GM23338 (cell line): ENCODE results near the gene ZNF493. TPM values are rescaled to one million over a fixed set of nuclear protein-coding genes. Genes with fewer than 3 reads are reported as not detected.

Experiments used
- ATAC-seq: fragments of 200-7000 bp; cut with Tn5 transposase; 3 replicates; pipeline ENCODE4 v1.9.1; 2020
- DNase-seq: peaks from one replicate; pipeline ENCODE4 v3.0.0-alpha.2; 2015; ENCODE audit warnings: low spot score
- H2AFZ ChIP-seq: fragments of 200-600 bp; sonication (generic); 2 replicates; pipeline ENCODE4 v1.8.0; 2016; ENCODE audit warnings: antibody characterized with exemption, mild to moderate bottlenecking, moderate library complexity
- H3F3A ChIP-seq: fragments of 200-600 bp; sonication (generic); replicated peaks from 2 replicates; pipeline ENCODE4 v1.8.0; 2017; ENCODE audit warnings: antibody characterized with exemption, mixed run types, low read depth
- H3K27ac ChIP-seq: fragments of 200-600 bp; sonication (generic); 2 replicates; pipeline ENCODE4 v1.6.1; 2016; ENCODE audit warnings: low read depth
- H3K27me3 ChIP-seq: fragments of 200-600 bp; sonication (generic); 2 replicates; pipeline ENCODE4 v1.8.0; 2016; ENCODE audit warnings: mild to moderate bottlenecking, mixed run types, moderate library complexity; ENCODE audit not compliant: insufficient read depth
- H3K36me3 ChIP-seq: fragments of 200-600 bp; sonication (generic); 2 replicates; pipeline ENCODE4 v1.8.0; 2016; ENCODE audit warnings: mild to moderate bottlenecking; ENCODE audit not compliant: insufficient read depth
- H3K4me1 ChIP-seq: fragments of 200-600 bp; sonication (generic); 2 replicates; pipeline ENCODE4 v1.8.0; 2016; ENCODE audit warnings: mild to moderate bottlenecking, moderate library complexity; ENCODE audit not compliant: insufficient read depth
- H3K4me2 ChIP-seq: fragments of 200-600 bp; sonication (generic); 2 replicates; pipeline ENCODE4 v1.7.1; 2017; ENCODE audit warnings: mixed run types
- H3K4me3 ChIP-seq: fragments of 200-600 bp; sonication (generic); 2 replicates; pipeline ENCODE4 v1.6.1; 2016; ENCODE audit warnings: mixed run types
- H3K79me2 ChIP-seq: fragments of 200-600 bp; sonication (generic); replicated peaks from 2 replicates; pipeline ENCODE4 v1.8.0; 2017; ENCODE audit warnings: mild to moderate bottlenecking; ENCODE audit not compliant: insufficient read depth
- H3K9me2 ChIP-seq: fragments of 200-600 bp; sonication (generic); 2 replicates; pipeline ENCODE4 v1.8.0; 2017; ENCODE audit not compliant: insufficient read depth
- H4K20me1 ChIP-seq: fragments of 200-600 bp; sonication (generic); replicated peaks from 2 replicates; pipeline ENCODE4 v1.8.0; 2017; ENCODE audit warnings: mild to moderate bottlenecking; ENCODE audit not compliant: insufficient read depth
- H3K27ac Mint-ChIP-seq: 2 replicates; pipeline ENCODE4 v1.8.0; 2020; ENCODE audit warnings: inconsistent platforms, mild to moderate bottlenecking, moderate library complexity, mixed read lengths
- H3K27me3 Mint-ChIP-seq: 3 replicates; pipeline ENCODE4 v1.8.0; 2022; ENCODE audit warnings: low read depth, mild to moderate bottlenecking, moderate library complexity, mixed read lengths, inconsistent platforms; ENCODE audit not compliant: insufficient read depth, poor library complexity
- H3K36me3 Mint-ChIP-seq: 3 replicates; pipeline ENCODE4 v1.8.0; 2021; ENCODE audit warnings: low read depth, mild to moderate bottlenecking, inconsistent platforms, moderate library complexity, mixed read lengths
- H3K4me1 Mint-ChIP-seq: 3 replicates; pipeline ENCODE4 v1.8.0; 2020; ENCODE audit warnings: mild to moderate bottlenecking, inconsistent platforms, mixed read lengths
- H3K4me3 Mint-ChIP-seq: 3 replicates; pipeline ENCODE4 v1.8.0; 2021; ENCODE audit warnings: moderate library complexity, mild to moderate bottlenecking, inconsistent platforms, mixed read lengths
- H3K9me3 Mint-ChIP-seq: 3 replicates; pipeline ENCODE4 v1.8.0; 2020; ENCODE audit warnings: moderate library complexity, mild to moderate bottlenecking, inconsistent platforms, mixed read lengths
- ETS1 ChIP-seq: IDR thresholded peaks from 2 replicates; pipeline ENCODE4 v1.6.1; 2016; ENCODE audit warnings: antibody characterized with exemption
- EZH2 ChIP-seq: fragments of 200-600 bp; sonication (generic); IDR thresholded peaks from one replicate; pipeline ENCODE4 v1.8.0; 2017; ENCODE audit warnings: antibody characterized with exemption, mild to moderate bottlenecking, low read depth; ENCODE audit not compliant: unreplicated experiment
- EZH2phosphoT487 ChIP-seq: fragments of 200-600 bp; sonication (generic); IDR thresholded peaks from one replicate; pipeline ENCODE4 v1.8.1; 2018; ENCODE audit warnings: antibody characterized with exemption; ENCODE audit not compliant: unreplicated experiment
- JUNB ChIP-seq: IDR thresholded peaks from one replicate; pipeline ENCODE4 v1.6.1; 2016; ENCODE audit warnings: antibody characterized with exemption; ENCODE audit not compliant: unreplicated experiment
- POLR2AphosphoS5 ChIP-seq: IDR thresholded peaks from 2 replicates; pipeline ENCODE4 v1.6.1; 2016; ENCODE audit warnings: antibody characterized with exemption, low read depth
- REST ChIP-seq: IDR thresholded peaks from one replicate; pipeline ENCODE4 v1.6.1; 2018; ENCODE audit warnings: antibody characterized with exemption; ENCODE audit not compliant: unreplicated experiment
- STAT1 ChIP-seq: IDR thresholded peaks from one replicate; pipeline ENCODE4 v1.6.1; 2016; ENCODE audit warnings: antibody characterized with exemption; ENCODE audit not compliant: unreplicated experiment
- ZNF114 ChIP-seq: fragments of 250-450 bp; sonication (Bioruptor Pico); IDR thresholded peaks from 2 replicates; pipeline ENCODE4 v1.5.0; 2020; ENCODE audit warnings: mild to moderate bottlenecking, moderate library complexity
- ZNF462 ChIP-seq: fragments of 250-450 bp; sonication (Bioruptor Pico); IDR thresholded peaks from 2 replicates; pipeline ENCODE4 v1.5.0; 2020; ENCODE audit warnings: mild to moderate bottlenecking, moderate library complexity
- polyA plus RNA-seq: library from polyadenylated mRNA; unstranded; fragments of >200 nt; fragmentation: Nextera tagmentation; extraction: Ambion mirVana; gene quantifications from 2 replicates; pipeline ENCODE4 v1.2.1, GENCODE V29; 2016
- total RNA-seq: library from RNA; depleted of rRNA; stranded (reverse); fragments of >200 nt; shearing (Covaris generic); gene quantifications from 2 replicates; pipeline ENCODE4 v1.2.3, GENCODE V29; 2014

Gene ZNF493
- total and polyA plus RNA-seq, 2 experiments from 2014 or later, result 28.7 to 63.4 TPM

GRCh38 chr19:21466627-21467026 lies 69.7 kb downstream of the ZNF493 start:
- Histone ChIP-seq H3F3A (no peaks in the 10 kb centered on the region), H3K9me2 (no peaks in the 10 kb centered on the region), H3K27me3 (no peaks in the 10 kb centered on the region), H4K20me1 (no peaks in the 10 kb centered on the region), H3K4me2 (no peak overlapping the region), H2AFZ (no peak overlapping the region), H3K36me3 (no peaks in the 10 kb centered on the region), H3K79me2 (peaks cover 20% of the 10 kb centered on the region), H3K4me3 (no peak overlapping the region), H3K4me1 (no peaks in the 10 kb centered on the region; the same call in 1 of the 2 replicates), H3K27ac (no peak overlapping the region)
- Mint-ChIP-seq H3K36me3 (peaks cover 22% of the 10 kb centered on the region), H3K27ac (no peak overlapping the region), H3K4me3 (no peak overlapping the region), H3K4me1 (no peaks in the 10 kb centered on the region), H3K9me3 (peaks cover 32% of the 10 kb centered on the region), H3K27me3 (peaks cover 8% of the 10 kb centered on the region)
- no peak for DNase-seq
- TF ChIP-seq REST, result no peak
- TF ChIP-seq STAT1, result no peak
- TF ChIP-seq POLR2AphosphoS5, result no peak
- no peak for TF ChIP-seq ZNF462 (CRISPR knock-in tag)
- TF ChIP-seq ZNF114 (CRISPR knock-in tag), result no peak
- TF ChIP-seq EZH2, result no peak
- TF ChIP-seq JUNB, result no peak
- no peak for TF ChIP-seq EZH2phosphoT487
- TF ChIP-seq ETS1, result no peak
- ATAC-seq, result no peak
